ENCODE measurements around the gene SHISA6. TPM values are rescaled to one million over a fixed set of nuclear protein-coding genes. Genes with fewer than 3 reads are reported as not detected.
"Not testable (repeated sequence)": the region's sequence is repeated elsewhere in the genome, so short reads cannot be mapped to it uniquely, and the experiment has no call there.

Gene SHISA6
- total RNA-seq, 2 donors from 2014 or later: under 0.01 to 0.52 TPM

GRCh38 chr17:11298401-11298800, 57.4 kb downstream of the SHISA6 start:
- Histone ChIP-seq H3K4me1 (no peaks in the 10 kb centered on the region), H3K27me3 (no peaks in the 10 kb centered on the region), H3K27ac (no peak overlapping the region), H3K36me3 (replicated peaks in 1 of 2; ENCODE audit: insufficient read depth in 1 of 2, low read depth in 2 of 2) (no peaks in the 10 kb centered on the region), H3K9me3 (no peaks in the 10 kb centered on the region), H3K4me3 (no peak overlapping the region)
- intact Hi-C loops (cut with DNase I): no loop called here
- DNase-seq (no peak), ATAC-seq (no peak)
- no peak for TF ChIP-seq POLR2A (IDR thresholded peaks at IDR 0.05)
- WGBS, 2 donors: 71 to 79% methylated on average over 1 of the region's 1 CpG

DNA sequence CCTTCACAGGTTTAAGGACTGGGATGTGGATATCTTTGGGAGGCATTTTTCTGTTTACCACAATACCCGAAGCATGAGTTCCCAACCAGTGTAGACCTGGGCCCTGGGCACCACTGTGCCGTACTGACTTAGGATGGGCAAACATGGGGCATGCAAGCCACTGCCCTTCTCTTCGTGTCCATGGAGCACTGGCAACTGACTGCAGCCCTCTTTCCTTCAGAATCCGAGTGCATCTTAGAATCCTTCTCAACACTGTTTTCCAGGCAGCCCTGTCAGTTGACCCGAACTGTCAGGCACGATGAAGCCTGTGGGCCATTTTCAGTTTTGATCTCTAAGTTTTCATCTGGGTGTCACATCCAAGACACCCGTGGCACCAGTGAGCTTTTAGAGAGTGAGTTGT, 59.2 kb downstream of the SHISA6 start:
- Histone ChIP-seq H3K36me3 (replicated peaks in 1 of 2; ENCODE audit: insufficient read depth in 1 of 2, low read depth in 2 of 2) (no peaks in the 10 kb centered on the region), H3K9me3 (no peaks in the 10 kb centered on the region), H3K27me3 (no peaks in the 10 kb centered on the region), H3K4me3 (no peak overlapping the region), H3K27ac (no peak overlapping the region), H3K4me1 (no peaks in the 10 kb centered on the region)
- intact Hi-C loops (cut with DNase I): no loop called here
- 62 to 71% methylated on average over 7 of the region's 7 CpGs for WGBS, 2 donors
- DNase-seq: no peak
- no peak for TF ChIP-seq POLR2A (IDR thresholded peaks at IDR 0.05)
- TF ChIP-seq, protein P1, sequence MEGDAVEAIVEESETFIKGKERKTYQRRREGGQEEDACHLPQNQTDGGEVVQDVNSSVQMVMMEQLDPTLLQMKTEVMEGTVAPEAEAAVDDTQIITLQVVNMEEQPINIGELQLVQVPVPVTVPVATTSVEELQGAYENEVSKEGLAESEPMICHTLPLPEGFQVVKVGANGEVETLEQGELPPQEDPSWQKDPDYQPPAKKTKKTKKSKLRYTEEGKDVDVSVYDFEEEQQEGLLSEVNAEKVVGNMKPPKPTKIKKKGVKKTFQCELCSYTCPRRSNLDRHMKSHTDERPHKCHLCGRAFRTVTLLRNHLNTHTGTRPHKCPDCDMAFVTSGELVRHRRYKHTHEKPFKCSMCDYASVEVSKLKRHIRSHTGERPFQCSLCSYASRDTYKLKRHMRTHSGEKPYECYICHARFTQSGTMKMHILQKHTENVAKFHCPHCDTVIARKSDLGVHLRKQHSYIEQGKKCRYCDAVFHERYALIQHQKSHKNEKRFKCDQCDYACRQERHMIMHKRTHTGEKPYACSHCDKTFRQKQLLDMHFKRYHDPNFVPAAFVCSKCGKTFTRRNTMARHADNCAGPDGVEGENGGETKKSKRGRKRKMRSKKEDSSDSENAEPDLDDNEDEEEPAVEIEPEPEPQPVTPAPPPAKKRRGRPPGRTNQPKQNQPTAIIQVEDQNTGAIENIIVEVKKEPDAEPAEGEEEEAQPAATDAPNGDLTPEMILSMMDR (IDR thresholded peaks at IDR 0.05): no peak
- ATAC-seq: no peak

DNA sequence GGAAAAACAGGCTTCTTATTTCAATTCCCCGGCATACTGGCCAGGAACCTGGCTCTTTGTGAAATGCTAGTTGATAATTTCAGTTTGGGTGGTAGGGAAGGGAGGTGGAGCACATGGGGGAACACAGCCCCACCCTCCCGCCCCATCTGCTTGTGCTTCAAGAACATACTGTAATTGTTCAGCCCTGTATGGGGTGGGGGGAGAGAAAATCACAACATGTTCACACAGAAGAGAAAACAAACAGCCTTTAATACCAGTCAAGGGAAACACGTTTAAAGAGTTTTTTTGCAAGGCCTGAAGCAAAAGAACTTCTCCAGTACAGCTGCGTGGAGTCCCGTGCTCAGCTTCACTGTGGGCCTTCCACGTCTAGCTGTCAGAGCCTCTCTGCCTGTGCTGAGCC, 59.7 kb downstream of the SHISA6 start:
- Histone ChIP-seq H3K27me3 (no peaks in the 10 kb centered on the region), H3K27ac (no peak overlapping the region), H3K4me1 (no peaks in the 10 kb centered on the region), H3K36me3 (replicated peaks in 1 of 2; ENCODE audit: insufficient read depth in 1 of 2, low read depth in 2 of 2) (no peaks in the 10 kb centered on the region), H3K4me3 (no peak overlapping the region), H3K9me3 (no peaks in the 10 kb centered on the region)
- DNase-seq (no peak), ATAC-seq (no peak)
- intact Hi-C loops (cut with DNase I): no loop called here
- TF ChIP-seq POLR2A (IDR thresholded peaks at IDR 0.05): no peak
- TF ChIP-seq, protein P1 (IDR thresholded peaks at IDR 0.05): no peak
- WGBS, 2 donors: 49 to 67% methylated on average over 6 of the region's 6 CpGs

DNA sequence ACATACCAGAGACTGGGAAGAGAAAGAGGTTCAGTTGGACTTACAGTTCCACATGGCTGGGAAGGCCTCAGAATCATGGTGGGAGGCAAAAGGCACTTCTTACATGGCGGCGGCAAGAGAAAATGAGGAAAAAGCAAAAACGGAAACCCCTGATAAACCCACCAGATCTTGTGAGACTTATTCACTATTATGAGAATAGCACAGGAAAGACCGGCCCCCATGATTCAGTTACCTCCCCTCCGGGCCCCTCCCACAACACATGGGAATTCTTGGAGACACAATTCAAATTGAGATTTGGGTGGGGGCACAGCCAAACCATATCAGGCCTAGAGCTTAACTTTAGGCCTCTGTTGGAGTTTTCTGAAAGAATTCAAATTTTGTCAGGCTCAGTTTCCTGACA, 60.9 kb downstream of the SHISA6 start:
- H3K27ac ChIP-seq; H3K4me1 ChIP-seq; H3K9me3 ChIP-seq; ATAC-seq; intact Hi-C loops (cut with DNase I); H3K27me3 ChIP-seq; H3K36me3 ChIP-seq (replicated peaks in 1 of 2; ENCODE audit: insufficient read depth in 1 of 2, low read depth in 2 of 2); DNase-seq; H3K4me3 ChIP-seq: not testable (repeated sequence)
- WGBS, 2 donors: 86 to 90% methylated on average over 5 of the region's 5 CpGs

DNA sequence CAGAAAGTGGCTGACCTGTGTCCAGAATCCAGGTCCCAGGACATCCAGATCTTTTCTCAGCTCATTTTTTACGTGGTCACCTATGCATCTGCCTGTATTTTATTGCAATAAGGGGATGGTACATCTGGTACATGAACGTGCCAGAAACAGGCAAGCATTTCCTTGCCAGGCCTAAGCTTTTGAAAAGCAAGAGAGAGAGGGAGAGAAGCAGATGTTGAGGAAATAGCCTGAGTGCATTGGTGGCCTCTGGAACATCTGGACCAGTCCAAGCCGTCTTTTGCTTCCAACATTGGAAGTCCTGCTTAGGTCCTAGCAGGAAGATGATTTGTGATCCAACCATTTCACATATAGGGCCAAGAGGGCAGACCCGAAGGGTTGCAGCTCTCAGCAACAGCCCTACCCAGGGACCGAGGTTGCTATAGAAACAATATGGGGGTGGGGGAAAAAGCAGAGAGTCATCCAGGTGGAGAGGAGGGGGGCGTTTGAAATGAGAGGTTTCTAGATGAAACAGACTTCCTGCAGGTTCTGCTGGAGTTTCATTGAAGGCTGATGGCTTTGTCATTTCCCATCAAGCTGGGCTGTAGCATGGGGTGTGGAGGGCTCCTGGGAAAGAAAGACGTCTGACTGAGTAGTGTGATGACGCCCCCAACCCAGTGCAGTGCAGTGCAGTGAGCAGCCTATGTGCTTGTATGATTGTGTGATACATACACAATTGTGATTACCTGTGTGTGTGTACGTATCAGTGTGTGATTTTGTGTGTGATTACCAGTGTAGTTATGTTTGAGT, 61.6 kb downstream of the SHISA6 start:
- H3K27ac ChIP-seq: no peak overlapping the region
- H3K9me3 ChIP-seq: no peaks in the 10 kb centered on the region
- H3K36me3 ChIP-seq (replicated peaks in 1 of 2; ENCODE audit: insufficient read depth in 1 of 2, low read depth in 2 of 2): no peaks in the 10 kb centered on the region
- ATAC-seq: no peak
- WGBS, 2 donors: 62 to 67% methylated on average over 9 of the region's 9 CpGs
- H3K27me3 ChIP-seq: no peaks in the 10 kb centered on the region
- no peak for DNase-seq
- TF ChIP-seq, protein P1 (IDR thresholded peaks at IDR 0.05): no peak
- no peak for TF ChIP-seq POLR2A (IDR thresholded peaks at IDR 0.05)
- H3K4me1 ChIP-seq: no peaks in the 10 kb centered on the region
- intact Hi-C loops (cut with DNase I): no loop called here
- no peak overlapping the region for H3K4me3 ChIP-seq
